Glutamatergic neuron (in vitro differentiated cells): ENCODE data around the gene SCAMP1. TPM values are rescaled to one million over a fixed set of nuclear protein-coding genes. Genes with fewer than 3 reads are reported as not detected.

ENCODE experiments used
- DNase-seq: peaks from one replicate; pipeline ENCODE4 v3.0.0; 2022
- H3K27ac Mint-ChIP-seq: one replicate; pipeline ENCODE4 v1.8.0; 2020; ENCODE audit warnings: mild to moderate bottlenecking, mixed read lengths, inconsistent platforms; ENCODE audit not compliant: unreplicated experiment
- H3K27me3 Mint-ChIP-seq: one replicate; pipeline ENCODE4 v1.8.0; 2020; ENCODE audit warnings: mild to moderate bottlenecking, moderate library complexity, mixed read lengths, inconsistent platforms; ENCODE audit not compliant: unreplicated experiment
- H3K36me3 Mint-ChIP-seq: one replicate; pipeline ENCODE4 v1.8.0; 2020; ENCODE audit warnings: mild to moderate bottlenecking, mixed read lengths, inconsistent platforms; ENCODE audit not compliant: unreplicated experiment
- H3K4me1 Mint-ChIP-seq: one replicate; pipeline ENCODE4 v1.8.0; 2020; ENCODE audit warnings: mild to moderate bottlenecking, low read depth, mixed read lengths, inconsistent platforms; ENCODE audit not compliant: unreplicated experiment
- H3K4me3 Mint-ChIP-seq: one replicate; pipeline ENCODE4 v1.8.0; 2020; ENCODE audit warnings: mild to moderate bottlenecking, mixed read lengths, inconsistent platforms; ENCODE audit not compliant: unreplicated experiment
- H3K9me3 Mint-ChIP-seq: one replicate; pipeline ENCODE4 v1.8.0; 2020; ENCODE audit warnings: mild to moderate bottlenecking, moderate library complexity, mixed read lengths, inconsistent platforms; ENCODE audit not compliant: unreplicated experiment
- total RNA-seq: library from RNA; stranded (reverse); fragmentation: NEBNext Ultra II Directional; extraction: Animal tissue kit (Norgen Biotek cat#: 25700); gene quantifications from one replicate; pipeline ENCODE4 v1.2.1, GENCODE V29; 2021; ENCODE audit not compliant: unreplicated experiment
- TF ChIP-seq, protein P1 (sequence below): fragments of 200-600 bp; sonication (generic); IDR thresholded peaks from one replicate; pipeline ENCODE4 v1.5.0; 2021; ENCODE audit not compliant: partially characterized antibody, unreplicated experiment

The SCAMP1 gene
- total RNA-seq, 1 donor from 2014 or later, result 36.2 TPM

DNA sequence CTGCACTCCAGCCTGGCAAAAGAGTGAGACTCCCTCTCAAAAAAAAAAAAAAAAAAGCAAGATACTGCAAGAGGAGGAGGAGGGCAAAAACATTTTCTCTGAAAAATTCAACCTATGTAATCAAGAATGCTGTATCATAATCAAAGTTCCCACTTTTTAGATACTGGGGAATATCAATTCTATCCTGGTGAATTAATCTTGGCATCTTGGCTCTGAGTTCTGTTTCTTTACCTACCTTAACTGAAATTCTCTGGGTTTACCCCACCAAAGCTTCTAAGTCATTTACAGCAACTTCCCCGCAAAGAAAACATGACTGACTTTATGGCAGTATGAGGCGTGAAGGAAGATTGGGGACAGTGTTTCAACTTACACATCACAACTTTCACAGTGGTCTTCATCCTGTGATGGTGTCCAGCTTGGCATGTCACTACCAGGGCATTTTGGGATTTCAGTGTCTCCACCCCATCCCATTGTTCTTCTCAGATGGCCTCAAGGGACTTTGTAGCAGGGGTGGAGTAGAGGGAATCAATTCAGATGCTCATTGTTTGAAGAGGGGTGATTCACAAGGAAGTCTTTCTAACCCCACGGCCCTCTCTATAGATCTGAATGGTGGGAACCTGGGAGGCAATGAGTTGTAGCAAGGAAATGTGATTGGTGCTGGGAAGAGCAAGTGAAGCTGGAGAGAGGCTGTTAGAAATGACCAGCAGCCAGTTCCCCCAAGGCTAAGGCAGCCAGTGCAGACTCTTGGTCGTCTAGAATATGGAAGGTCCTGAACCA lies 130.5 kb downstream of the SCAMP1 start:
- TF ChIP-seq, protein P1, sequence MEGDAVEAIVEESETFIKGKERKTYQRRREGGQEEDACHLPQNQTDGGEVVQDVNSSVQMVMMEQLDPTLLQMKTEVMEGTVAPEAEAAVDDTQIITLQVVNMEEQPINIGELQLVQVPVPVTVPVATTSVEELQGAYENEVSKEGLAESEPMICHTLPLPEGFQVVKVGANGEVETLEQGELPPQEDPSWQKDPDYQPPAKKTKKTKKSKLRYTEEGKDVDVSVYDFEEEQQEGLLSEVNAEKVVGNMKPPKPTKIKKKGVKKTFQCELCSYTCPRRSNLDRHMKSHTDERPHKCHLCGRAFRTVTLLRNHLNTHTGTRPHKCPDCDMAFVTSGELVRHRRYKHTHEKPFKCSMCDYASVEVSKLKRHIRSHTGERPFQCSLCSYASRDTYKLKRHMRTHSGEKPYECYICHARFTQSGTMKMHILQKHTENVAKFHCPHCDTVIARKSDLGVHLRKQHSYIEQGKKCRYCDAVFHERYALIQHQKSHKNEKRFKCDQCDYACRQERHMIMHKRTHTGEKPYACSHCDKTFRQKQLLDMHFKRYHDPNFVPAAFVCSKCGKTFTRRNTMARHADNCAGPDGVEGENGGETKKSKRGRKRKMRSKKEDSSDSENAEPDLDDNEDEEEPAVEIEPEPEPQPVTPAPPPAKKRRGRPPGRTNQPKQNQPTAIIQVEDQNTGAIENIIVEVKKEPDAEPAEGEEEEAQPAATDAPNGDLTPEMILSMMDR, result no peak
- DNase-seq, result no peak
- Mint-ChIP-seq H3K27ac (no peak overlapping the region), H3K9me3 (peaks cover 9% of the 10 kb centered on the region), H3K36me3 (no peaks in the 10 kb centered on the region), H3K4me1 (peaks cover 10% of the 10 kb centered on the region), H3K27me3 (no peaks in the 10 kb centered on the region), H3K4me3 (no peak overlapping the region)

DNA sequence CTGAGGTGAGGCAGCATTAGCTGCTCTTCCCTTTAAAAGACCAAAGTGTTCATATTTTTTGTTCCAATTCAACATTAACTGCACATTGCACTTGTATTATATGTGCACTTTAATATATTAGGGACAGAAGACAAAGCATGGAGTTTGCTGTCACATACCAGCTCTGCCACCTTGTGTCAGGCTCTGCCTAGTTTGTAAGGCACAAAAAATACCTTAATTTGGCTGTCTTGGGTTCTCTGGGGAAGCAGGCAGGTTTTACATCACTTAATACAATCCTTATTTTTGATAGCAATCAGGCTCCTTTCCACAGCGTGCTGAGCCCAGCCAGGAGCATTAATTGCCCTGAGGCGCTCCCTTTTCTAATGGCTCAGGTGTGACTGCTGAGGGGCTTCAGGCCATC lies 131.8 kb downstream of the SCAMP1 start:
- Mint-ChIP-seq H3K27ac (no peak overlapping the region), H3K4me3 (no peak overlapping the region), H3K4me1 (peaks cover 20% of the 10 kb centered on the region), H3K36me3 (no peaks in the 10 kb centered on the region), H3K27me3 (no peaks in the 10 kb centered on the region), H3K9me3 (peaks cover 9% of the 10 kb centered on the region)
- no peak for DNase-seq
- TF ChIP-seq, protein P1, result no peak

DNA sequence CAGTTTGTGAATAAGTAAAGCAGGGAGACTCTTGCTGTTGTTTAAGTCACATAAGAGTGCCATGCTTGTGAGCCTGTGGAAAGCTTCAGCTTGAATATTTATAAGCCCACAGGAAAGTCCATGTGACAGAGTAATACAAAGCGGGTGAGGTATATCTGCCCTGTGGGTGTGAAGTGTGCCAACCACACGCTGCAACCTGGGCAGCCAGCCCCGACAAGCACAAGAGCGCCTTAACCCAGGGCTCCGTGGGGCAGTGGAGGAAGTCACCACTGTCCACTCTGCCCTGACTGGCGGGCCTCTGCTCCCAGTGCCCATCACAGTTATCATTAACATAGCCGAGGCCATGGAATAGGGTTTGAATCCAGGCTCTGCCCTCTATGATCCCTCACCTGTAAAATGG lies 132.2 kb downstream of the SCAMP1 start:
- Mint-ChIP-seq H3K4me3 (no peak overlapping the region), H3K27me3 (no peaks in the 10 kb centered on the region), H3K9me3 (peaks cover 9% of the 10 kb centered on the region), H3K36me3 (no peaks in the 10 kb centered on the region), H3K4me1 (peaks cover 20% of the 10 kb centered on the region), H3K27ac (no peak overlapping the region)
- TF ChIP-seq, protein P1, result no peak
- no peak for DNase-seq

DNA sequence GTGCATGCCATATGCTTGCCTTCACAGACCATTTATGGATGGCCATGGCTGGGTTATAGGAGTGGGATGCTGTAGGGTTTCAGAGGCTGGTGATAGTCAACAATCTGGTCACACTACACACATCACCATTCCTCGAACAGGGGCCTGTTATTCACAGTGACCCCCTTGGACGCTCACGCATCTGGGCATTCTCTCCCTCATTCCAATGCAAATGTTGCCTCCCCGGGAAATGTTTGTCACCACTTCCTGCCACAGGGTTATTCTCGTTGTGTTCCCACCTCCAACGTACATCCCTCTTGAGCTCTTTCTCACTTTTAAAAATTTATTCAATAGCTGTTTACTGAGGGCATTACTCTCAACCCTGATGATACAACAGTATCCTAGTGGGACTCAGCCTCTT lies 135.4 kb downstream of the SCAMP1 start:
- Mint-ChIP-seq H3K9me3 (peaks cover 9% of the 10 kb centered on the region), H3K27ac (peak overlapping the region; percentile 56), H3K4me3 (no peak overlapping the region), H3K27me3 (peaks cover 3% of the 10 kb centered on the region), H3K36me3 (no peaks in the 10 kb centered on the region), H3K4me1 (peaks cover 31% of the 10 kb centered on the region)
- TF ChIP-seq, protein P1, result no peak
- no peak for DNase-seq

DNA sequence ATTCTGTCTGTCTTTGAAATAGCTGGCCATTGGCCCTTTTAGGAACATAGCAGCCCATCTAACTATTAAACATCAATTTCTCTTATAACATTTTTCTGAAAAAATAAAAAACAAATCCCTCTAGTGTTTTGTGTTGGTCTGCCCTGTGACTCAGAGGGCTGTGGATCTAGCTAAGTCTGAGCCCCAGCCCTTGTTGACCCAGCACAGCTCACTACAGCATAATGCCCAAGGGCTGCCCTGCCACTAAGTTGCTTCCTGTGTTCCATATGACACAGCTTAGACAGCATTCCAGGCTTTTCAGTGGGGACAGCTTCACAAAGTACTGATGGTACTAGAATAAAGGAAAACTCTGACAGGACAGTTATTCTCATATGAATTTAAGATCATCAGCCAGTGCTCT lies 136.0 kb downstream of the SCAMP1 start:
- TF ChIP-seq, protein P1, result no peak
- H3K27me3 Mint-ChIP-seq, result peaks cover 5% of the 10 kb centered on the region
- DNase-seq, result no peak
- H3K9me3 Mint-ChIP-seq, result peaks cover 6% of the 10 kb centered on the region
- no peak overlapping the region for H3K27ac Mint-ChIP-seq
- H3K4me3 Mint-ChIP-seq, result no peak overlapping the region
- H3K4me1 Mint-ChIP-seq, result peaks cover 28% of the 10 kb centered on the region
- H3K36me3 Mint-ChIP-seq, result no peaks in the 10 kb centered on the region
